ENCODE results near the gene ABHD2.

- TF ChIP-seq CTCF (conservative IDR thresholded peaks at IDR 0.05 in 1 of 2, IDR thresholded peaks at IDR 0.05 in 1 of 2; ENCODE audit: low read depth in 1 of 2, low read length in 2 of 2) = no peak
- no peak for TF ChIP-seq EZH2 (IDR thresholded peaks at IDR 0.05; ENCODE audit: low read length, missing control alignments)
These were observed 10.0 kb downstream of the ABHD2 start for GRCh38 chr15:89098281-89098680.

All from fibroblast of lung (primary cell).